ENCODE data around the gene DBP. TPM values are rescaled to one million over a fixed set of nuclear protein-coding genes. Genes with fewer than 3 reads are reported as not detected.
A peak's percentile ranks its signal among the peaks of the same experiment; 100 is the strongest.
"Not testable (repeated sequence)": the region's sequence is repeated elsewhere in the genome, so short reads cannot be mapped to it uniquely, and the experiment has no call there.

The DBP gene, protein sequence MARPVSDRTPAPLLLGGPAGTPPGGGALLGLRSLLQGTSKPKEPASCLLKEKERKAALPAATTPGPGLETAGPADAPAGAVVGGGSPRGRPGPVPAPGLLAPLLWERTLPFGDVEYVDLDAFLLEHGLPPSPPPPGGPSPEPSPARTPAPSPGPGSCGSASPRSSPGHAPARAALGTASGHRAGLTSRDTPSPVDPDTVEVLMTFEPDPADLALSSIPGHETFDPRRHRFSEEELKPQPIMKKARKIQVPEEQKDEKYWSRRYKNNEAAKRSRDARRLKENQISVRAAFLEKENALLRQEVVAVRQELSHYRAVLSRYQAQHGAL
- polyA plus RNA-seq (2011; rRNA removed) = 4.3 and 5.3 TPM in 2 replicates
- 5.2 and 6.0 TPM in 2 replicates for polyA minus RNA-seq (2011; rRNA and poly(A)+ RNA removed)

DNA sequence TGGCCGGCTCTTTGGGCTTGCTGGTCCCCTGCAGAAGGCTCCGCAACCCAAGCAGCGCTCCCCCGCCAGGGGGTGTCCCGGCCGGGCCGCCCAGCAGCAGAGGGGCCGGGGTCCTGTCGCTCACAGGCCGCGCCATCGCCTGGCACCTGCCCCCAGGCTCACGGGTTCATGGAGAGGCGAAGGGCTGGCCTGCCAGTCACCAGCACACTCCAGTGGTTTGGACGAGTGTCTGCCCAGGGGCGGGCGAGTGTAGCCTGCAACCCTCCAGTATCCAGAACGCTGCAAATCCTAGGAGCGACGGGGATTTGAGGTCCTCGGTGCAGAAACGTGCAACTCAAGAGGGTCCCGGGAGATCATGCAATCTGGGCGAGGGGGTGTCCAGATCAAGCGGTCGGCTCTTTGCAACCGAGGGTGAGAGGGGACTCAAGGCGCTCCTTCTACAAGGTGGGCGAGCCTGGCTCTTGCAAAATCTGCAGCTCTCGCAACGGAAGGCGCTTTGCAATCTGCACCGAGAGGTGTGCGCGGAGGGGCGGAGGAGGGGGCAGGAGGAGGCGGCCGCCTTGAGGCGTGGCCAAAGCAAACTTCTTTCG is at the start of gene DBP:
TSS of gene DBP (minus strand) at position 521 of the 590 bp plus-strand sequence. CDS start at position 136, 385 bp downstream.
- no peak for DNase-seq (ENCODE audit: low read depth)
- TF ChIP-seq CTCF (IDR thresholded peaks at IDR 0.05; ENCODE audit: insufficient read depth, low read depth, low read length) = peak; percentile 24; the same call in 1 of the 2 replicates
- H3K27me3 ChIP-seq (ENCODE audit: control insufficient read depth, insufficient read depth, low read length) = peaks cover 4% of the 10 kb centered on the region; the same call in 1 of the 2 replicates
- H3K36me3 ChIP-seq (ENCODE audit: control insufficient read depth, insufficient read depth, low read length) = no peaks in the 10 kb centered on the region
- ChIA-PET CTCF (interaction anchor here (1.2 kb wide), 1 partner anchor 9 kb away, joined by 3 read pairs; no protein-coding TSS in a partner anchor), POLR2A (no interaction called here)
- peak within 1 kb of the TSS; percentile 65 for H3K4me3 ChIP-seq (ENCODE audit: low read depth, low read length)

DNA sequence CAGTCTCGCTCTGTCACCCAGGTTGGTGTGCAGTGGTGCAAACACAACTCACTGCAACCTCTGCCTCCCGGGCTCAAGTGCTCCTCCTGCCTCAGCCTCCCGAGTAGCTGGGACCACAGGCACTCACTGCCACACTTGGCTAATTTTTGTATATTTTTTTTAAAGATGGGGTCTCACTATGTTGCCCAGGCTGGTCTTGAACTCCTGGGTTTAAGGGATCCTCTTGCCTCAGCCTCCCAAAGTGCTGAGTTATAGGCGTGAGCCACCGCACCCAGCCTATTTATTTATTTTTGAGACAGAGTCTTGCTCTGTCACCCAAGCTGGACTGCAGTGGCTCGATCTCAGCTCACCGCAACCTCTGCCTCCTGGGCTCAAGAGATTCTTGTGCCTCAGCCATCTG is 49.5 kb upstream of the DBP start:
- POLR2A ChIA-PET = not testable (repeated sequence)

GRCh38 chr19:48686088-48686487 is 48.9 kb upstream of the DBP start:
- H3K27me3 ChIP-seq (ENCODE audit: control insufficient read depth, insufficient read depth, low read length) = no peaks in the 10 kb centered on the region; the same call in 1 of the 2 replicates
- DNase-seq (ENCODE audit: low read depth) = no peak
- no peak overlapping the region for H3K4me3 ChIP-seq (ENCODE audit: low read depth, low read length)
- ChIA-PET CTCF (interaction anchor here (2.9 kb wide), 1 partner anchor 10 kb away, joined by 13 read pairs; no protein-coding TSS in a partner anchor), POLR2A (no interaction called here)
- H3K36me3 ChIP-seq (ENCODE audit: control insufficient read depth, insufficient read depth, low read length) = no peaks in the 10 kb centered on the region
- TF ChIP-seq CTCF (IDR thresholded peaks at IDR 0.05; ENCODE audit: insufficient read depth, low read depth, low read length) = no peak

More for the DNA sequence above, 49.5 kb upstream of the DBP start:
- DNase-seq (ENCODE audit: low read depth); H3K4me3 ChIP-seq (ENCODE audit: low read depth, low read length); H3K27me3 ChIP-seq (ENCODE audit: control insufficient read depth, insufficient read depth, low read length); H3K36me3 ChIP-seq (ENCODE audit: control insufficient read depth, insufficient read depth, low read length): not testable (repeated sequence)
- CTCF ChIA-PET = interaction anchor here (2.9 kb wide), 1 partner anchor 11 kb away, joined by 13 read pairs; no protein-coding TSS in a partner anchor

GRCh38 chr19:48685583-48685982 is 48.4 kb upstream of the DBP start:
- ChIA-PET POLR2A (no interaction called here), CTCF (interaction anchor here (2.9 kb wide), 1 partner anchor 9 kb away, joined by 13 read pairs; no protein-coding TSS in a partner anchor)
- H3K4me3 ChIP-seq (ENCODE audit: low read depth, low read length) = no peak overlapping the region
- DNase-seq (ENCODE audit: low read depth) = no peak
- H3K27me3 ChIP-seq (ENCODE audit: control insufficient read depth, insufficient read depth, low read length) = no peaks in the 10 kb centered on the region; the same call in 1 of the 2 replicates
- TF ChIP-seq CTCF (IDR thresholded peaks at IDR 0.05; ENCODE audit: insufficient read depth, low read depth, low read length) = no peak
- no peaks in the 10 kb centered on the region for H3K36me3 ChIP-seq (ENCODE audit: control insufficient read depth, insufficient read depth, low read length)

DNA sequence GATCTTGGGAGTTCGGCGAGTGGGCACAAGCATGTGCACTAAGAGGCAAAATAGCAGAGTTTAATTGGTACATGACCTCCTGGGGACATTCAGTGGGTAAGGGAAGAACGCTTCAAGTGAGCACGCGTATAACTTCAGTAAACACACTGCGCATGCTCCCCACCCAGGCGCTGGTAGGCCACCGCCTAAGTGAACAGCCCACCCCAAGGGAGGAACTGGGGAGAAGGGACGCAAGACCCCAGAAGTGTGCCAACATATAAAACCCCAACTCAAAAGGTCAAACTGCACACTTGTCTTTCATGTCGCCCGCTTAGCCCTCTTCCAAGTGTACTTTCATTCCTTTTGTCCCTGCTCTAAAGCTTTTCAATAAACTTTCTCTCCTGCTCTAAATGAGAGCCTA is 46.2 kb upstream of the DBP start:
- POLR2A ChIA-PET = no interaction called here
- DNase-seq (ENCODE audit: low read depth) = no peak

More for the DNA sequence above, 46.2 kb upstream of the DBP start:
- TF ChIP-seq CTCF (IDR thresholded peaks at IDR 0.05; ENCODE audit: insufficient read depth, low read depth, low read length) = no peak
- no peak overlapping the region for H3K4me3 ChIP-seq (ENCODE audit: low read depth, low read length)
- H3K27me3 ChIP-seq (ENCODE audit: control insufficient read depth, insufficient read depth, low read length) = no peaks in the 10 kb centered on the region; the same call in 1 of the 2 replicates
- H3K36me3 ChIP-seq (ENCODE audit: control insufficient read depth, insufficient read depth, low read length) = no peaks in the 10 kb centered on the region
- CTCF ChIA-PET = interaction anchor here (0.7 to 0.9 kb wide), 2 partner anchors 8 to 10 kb away, joined by 3 read pairs; no protein-coding TSS in a partner anchor
